ENCODE data around the gene WFIKKN2. TPM values are rescaled to one million over a fixed set of nuclear protein-coding genes. Genes with fewer than 3 reads are reported as not detected.

The WFIKKN2 gene
- total RNA-seq, 1 donor from 2014 or later: not detected

DNA sequence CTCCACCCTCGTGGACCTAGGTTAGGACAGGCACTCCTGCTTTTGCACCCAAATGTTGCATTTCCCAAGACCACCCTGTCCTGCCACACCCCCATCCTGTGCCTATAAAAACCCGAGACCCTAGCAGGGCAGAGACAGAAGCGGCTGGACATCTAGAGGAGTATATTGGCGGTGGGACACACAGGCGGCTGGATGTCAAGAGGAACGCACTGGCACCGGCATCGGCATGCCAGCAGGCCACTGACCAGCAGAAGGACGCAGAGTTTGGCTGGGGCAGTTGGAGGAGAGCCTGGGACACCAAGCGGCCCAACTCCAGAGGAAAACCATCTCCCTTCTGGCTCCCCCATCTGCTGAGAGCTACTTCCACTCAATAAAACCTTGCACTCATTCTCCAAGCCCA lies 14.7 kb upstream of the WFIKKN2 start:
- Histone ChIP-seq H3K36me3 (ENCODE audit: control insufficient read depth, insufficient read depth, low read length) (no peaks in the 10 kb centered on the region), H3K27me3 (ENCODE audit: control insufficient read depth, insufficient read depth, low read length) (no peaks in the 10 kb centered on the region), H3K4me3 (ENCODE audit: low read depth, low read length) (no peak overlapping the region)
- DNase-seq (ENCODE audit: low read depth): no peak
- TF ChIP-seq, protein P1, sequence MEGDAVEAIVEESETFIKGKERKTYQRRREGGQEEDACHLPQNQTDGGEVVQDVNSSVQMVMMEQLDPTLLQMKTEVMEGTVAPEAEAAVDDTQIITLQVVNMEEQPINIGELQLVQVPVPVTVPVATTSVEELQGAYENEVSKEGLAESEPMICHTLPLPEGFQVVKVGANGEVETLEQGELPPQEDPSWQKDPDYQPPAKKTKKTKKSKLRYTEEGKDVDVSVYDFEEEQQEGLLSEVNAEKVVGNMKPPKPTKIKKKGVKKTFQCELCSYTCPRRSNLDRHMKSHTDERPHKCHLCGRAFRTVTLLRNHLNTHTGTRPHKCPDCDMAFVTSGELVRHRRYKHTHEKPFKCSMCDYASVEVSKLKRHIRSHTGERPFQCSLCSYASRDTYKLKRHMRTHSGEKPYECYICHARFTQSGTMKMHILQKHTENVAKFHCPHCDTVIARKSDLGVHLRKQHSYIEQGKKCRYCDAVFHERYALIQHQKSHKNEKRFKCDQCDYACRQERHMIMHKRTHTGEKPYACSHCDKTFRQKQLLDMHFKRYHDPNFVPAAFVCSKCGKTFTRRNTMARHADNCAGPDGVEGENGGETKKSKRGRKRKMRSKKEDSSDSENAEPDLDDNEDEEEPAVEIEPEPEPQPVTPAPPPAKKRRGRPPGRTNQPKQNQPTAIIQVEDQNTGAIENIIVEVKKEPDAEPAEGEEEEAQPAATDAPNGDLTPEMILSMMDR (IDR thresholded peaks at IDR 0.05; ENCODE audit: insufficient read depth, low read length, poor library complexity, severe bottlenecking): no peak

DNA sequence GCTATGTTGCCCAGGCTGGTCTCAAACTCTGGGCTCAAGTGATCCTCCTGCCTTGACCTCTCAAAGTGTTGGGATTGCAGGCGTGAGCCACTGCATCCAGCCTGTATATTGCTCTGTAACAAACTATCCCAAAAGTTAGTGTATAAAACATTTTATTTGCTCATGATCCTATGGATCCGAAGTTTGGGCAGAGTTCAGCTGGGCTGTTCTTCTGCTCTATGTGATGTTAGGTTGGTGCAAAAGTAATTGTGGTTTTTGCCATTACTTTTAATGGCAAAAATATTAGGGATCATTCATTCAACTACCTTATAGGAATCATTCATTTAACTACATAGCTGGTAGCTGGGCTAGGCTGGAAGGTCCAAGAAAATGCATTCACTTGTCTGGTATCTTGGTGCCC lies 12.8 kb upstream of the WFIKKN2 start:
- Histone ChIP-seq H3K27me3 (ENCODE audit: control insufficient read depth, insufficient read depth, low read length) (no peaks in the 10 kb centered on the region), H3K4me3 (ENCODE audit: low read depth, low read length) (no peak overlapping the region), H3K36me3 (ENCODE audit: control insufficient read depth, insufficient read depth, low read length) (no peaks in the 10 kb centered on the region)
- TF ChIP-seq, protein P1 (IDR thresholded peaks at IDR 0.05; ENCODE audit: insufficient read depth, low read length, poor library complexity, severe bottlenecking): no peak
- no peak for DNase-seq (ENCODE audit: low read depth)

DNA sequence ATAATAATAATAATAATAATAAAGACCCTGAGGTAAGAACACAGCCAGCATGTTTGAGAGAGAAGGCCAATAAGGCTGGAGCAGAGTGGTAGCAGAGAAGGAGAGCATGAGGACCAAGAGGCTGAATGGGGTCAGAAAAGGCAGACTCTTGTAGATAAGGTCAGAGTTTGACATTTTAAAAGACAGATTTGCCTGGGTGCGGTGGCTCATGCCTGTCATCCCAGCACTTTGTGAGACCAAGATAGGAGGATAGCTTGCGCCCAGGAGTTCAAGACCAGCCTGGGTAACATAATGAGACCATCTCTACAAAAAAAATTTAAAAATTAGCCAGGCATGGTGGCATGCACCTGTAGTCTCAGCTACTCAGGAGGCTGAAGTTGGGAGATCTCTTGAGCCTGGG lies 11.0 kb upstream of the WFIKKN2 start:
- no peak for DNase-seq (ENCODE audit: low read depth)
- no peaks in the 10 kb centered on the region for H3K36me3 ChIP-seq (ENCODE audit: control insufficient read depth, insufficient read depth, low read length)
- TF ChIP-seq, protein P1 (IDR thresholded peaks at IDR 0.05; ENCODE audit: insufficient read depth, low read length, poor library complexity, severe bottlenecking): no peak

DNA sequence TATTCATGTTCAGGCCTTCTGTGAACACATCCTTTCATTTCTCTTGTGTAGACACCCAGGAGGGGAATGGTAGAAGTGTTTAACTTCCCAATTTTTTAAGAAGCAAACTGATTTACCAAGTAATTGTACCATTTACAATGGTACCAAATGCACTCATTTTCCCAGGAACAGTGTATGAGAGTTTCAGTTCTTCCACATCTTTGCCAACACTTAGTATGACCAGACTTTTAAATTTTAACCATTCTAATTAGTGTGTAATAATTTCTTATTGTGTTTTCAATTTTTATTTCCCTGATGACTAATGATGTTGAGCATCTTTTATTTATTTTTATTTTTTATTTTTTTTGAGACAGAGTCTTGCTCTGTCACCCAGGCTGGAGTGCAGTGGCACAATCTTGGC lies 10.2 kb upstream of the WFIKKN2 start:
- Histone ChIP-seq H3K36me3 (ENCODE audit: control insufficient read depth, insufficient read depth, low read length) (no peaks in the 10 kb centered on the region), H3K27me3 (ENCODE audit: control insufficient read depth, insufficient read depth, low read length) (no peaks in the 10 kb centered on the region)
- TF ChIP-seq, protein P1 (IDR thresholded peaks at IDR 0.05; ENCODE audit: insufficient read depth, low read length, poor library complexity, severe bottlenecking): no peak

More for the DNA sequence above, 11.0 kb upstream of the WFIKKN2 start:
- Histone ChIP-seq H3K4me3 (ENCODE audit: low read depth, low read length) (no peak overlapping the region), H3K27me3 (ENCODE audit: control insufficient read depth, insufficient read depth, low read length) (no peaks in the 10 kb centered on the region)

DNA sequence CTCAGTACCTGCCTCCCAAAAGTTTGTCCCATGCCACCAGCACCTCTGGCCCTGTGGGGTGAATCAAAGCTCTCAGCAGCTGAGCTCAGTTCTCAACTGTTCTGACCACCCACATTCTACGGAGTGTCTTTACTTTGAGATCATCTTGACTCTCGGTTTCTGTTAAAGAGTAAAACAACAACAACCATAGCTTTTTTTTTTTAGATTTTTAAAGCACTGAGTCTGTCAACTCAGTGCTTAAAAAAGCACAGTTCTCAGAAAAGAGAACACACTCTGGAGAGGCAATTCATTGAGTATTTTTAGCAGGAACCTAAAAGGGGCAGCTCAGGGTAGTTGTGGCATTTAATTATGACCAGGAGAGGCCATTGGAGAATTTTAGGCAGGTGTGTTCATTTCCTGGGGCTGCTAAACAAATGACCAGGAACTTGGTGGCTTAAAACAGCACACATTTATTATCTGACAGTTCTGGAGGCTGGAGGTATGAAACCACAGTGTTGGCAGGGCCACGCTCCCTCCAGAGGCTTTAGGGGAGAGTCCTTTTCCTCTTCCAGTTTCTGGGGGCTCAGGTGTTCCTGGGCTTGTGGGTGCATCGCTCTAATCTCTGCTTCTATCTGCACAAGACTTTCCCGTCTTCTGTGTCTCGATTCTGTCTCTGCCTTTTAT lies 6.7 kb upstream of the WFIKKN2 start:
- no peaks in the 10 kb centered on the region for H3K27me3 ChIP-seq (ENCODE audit: control insufficient read depth, insufficient read depth, low read length)
- no peaks in the 10 kb centered on the region for H3K36me3 ChIP-seq (ENCODE audit: control insufficient read depth, insufficient read depth, low read length)
- TF ChIP-seq, protein P1 (IDR thresholded peaks at IDR 0.05; ENCODE audit: insufficient read depth, low read length, poor library complexity, severe bottlenecking): no peak

More for the DNA sequence above, 10.2 kb upstream of the WFIKKN2 start:
- no peak for DNase-seq (ENCODE audit: low read depth)
- no peak overlapping the region for H3K4me3 ChIP-seq (ENCODE audit: low read depth, low read length)

DNA sequence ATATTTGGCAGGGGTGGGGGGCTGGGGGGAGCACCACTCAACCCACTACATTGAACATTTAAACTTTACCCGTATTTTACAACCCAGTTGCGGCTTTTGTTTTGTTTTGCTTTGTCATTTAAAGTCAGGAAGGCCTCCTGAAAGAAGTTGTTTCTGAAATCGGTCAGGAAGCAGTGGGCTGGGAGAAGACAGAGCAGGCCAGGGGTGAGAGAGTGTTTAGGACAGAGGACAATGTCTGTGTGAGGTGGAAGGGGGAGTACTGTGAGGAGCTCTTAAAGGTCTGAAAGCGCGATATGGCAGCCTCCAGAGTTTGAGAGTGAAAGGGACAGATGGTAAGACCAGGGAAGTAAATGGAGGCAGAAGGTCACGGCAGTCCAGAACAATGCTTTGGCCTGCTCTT lies 6.1 kb upstream of the WFIKKN2 start:
- no peak for DNase-seq (ENCODE audit: low read depth)
- H3K4me3 ChIP-seq (ENCODE audit: low read depth, low read length): no peak overlapping the region
- TF ChIP-seq, protein P1 (IDR thresholded peaks at IDR 0.05; ENCODE audit: insufficient read depth, low read length, poor library complexity, severe bottlenecking): no peak

More for the DNA sequence above, 6.7 kb upstream of the WFIKKN2 start:
- no peak for DNase-seq (ENCODE audit: low read depth)
- H3K4me3 ChIP-seq (ENCODE audit: low read depth, low read length): no peak overlapping the region

More for the DNA sequence above, 6.1 kb upstream of the WFIKKN2 start:
- H3K27me3 ChIP-seq (ENCODE audit: control insufficient read depth, insufficient read depth, low read length): peaks cover 5% of the 10 kb centered on the region
- no peaks in the 10 kb centered on the region for H3K36me3 ChIP-seq (ENCODE audit: control insufficient read depth, insufficient read depth, low read length)

Data from kidney epithelial cell (primary cell).